ENCODE measurements around the gene CDH6. TPM values are rescaled to one million over a fixed set of nuclear protein-coding genes. Genes with fewer than 3 reads are reported as not detected.

CDH6 gene
- total RNA-seq, 4 donors from 2014 or later = 1.00 to 2.9 (median 1.4) TPM

DNA sequence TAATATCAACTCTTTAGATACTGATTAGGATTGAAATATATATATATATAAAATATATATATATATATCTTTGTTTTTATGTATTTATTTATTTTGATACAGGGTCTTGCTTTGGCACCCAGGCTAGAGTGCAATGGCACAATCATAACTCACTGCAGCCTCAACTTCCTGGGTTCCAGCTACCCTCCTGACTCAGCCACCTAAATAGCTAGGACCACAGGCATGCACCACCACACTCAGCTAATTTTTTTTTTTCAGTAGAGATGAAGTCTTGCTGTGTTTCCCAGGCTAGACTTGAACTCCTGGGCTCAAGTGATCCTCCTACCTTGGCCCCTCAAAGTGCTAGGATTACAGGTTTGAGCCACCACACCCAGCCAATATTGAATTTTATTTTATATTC is 20.6 kb upstream of the CDH6 start:
- Histone ChIP-seq H3K4me3 (no peak overlapping the region), H3K4me1 (no peaks in the 10 kb centered on the region), H3K27me3 (no peaks in the 10 kb centered on the region), H3K9me3 (no peaks in the 10 kb centered on the region), H3K27ac (no peak overlapping the region), H3K36me3 (no peaks in the 10 kb centered on the region)
- TF ChIP-seq, protein P1, sequence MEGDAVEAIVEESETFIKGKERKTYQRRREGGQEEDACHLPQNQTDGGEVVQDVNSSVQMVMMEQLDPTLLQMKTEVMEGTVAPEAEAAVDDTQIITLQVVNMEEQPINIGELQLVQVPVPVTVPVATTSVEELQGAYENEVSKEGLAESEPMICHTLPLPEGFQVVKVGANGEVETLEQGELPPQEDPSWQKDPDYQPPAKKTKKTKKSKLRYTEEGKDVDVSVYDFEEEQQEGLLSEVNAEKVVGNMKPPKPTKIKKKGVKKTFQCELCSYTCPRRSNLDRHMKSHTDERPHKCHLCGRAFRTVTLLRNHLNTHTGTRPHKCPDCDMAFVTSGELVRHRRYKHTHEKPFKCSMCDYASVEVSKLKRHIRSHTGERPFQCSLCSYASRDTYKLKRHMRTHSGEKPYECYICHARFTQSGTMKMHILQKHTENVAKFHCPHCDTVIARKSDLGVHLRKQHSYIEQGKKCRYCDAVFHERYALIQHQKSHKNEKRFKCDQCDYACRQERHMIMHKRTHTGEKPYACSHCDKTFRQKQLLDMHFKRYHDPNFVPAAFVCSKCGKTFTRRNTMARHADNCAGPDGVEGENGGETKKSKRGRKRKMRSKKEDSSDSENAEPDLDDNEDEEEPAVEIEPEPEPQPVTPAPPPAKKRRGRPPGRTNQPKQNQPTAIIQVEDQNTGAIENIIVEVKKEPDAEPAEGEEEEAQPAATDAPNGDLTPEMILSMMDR (IDR thresholded peaks at IDR 0.05 in 4 of 5, conservative IDR thresholded peaks at IDR 0.05 in 1 of 5) = no peak
- no peak for TF ChIP-seq POLR2A (IDR thresholded peaks at IDR 0.05)
- intact Hi-C loops (cut with DNase I; ENCODE audit: low total_unique reads) = no loop called here
- DNase-seq (no peak), ATAC-seq (no peak)
- in situ Hi-C loops (cut with MboI; ENCODE audit: low sequenced_read_pairs in 4 of 4) = no loop called here

DNA sequence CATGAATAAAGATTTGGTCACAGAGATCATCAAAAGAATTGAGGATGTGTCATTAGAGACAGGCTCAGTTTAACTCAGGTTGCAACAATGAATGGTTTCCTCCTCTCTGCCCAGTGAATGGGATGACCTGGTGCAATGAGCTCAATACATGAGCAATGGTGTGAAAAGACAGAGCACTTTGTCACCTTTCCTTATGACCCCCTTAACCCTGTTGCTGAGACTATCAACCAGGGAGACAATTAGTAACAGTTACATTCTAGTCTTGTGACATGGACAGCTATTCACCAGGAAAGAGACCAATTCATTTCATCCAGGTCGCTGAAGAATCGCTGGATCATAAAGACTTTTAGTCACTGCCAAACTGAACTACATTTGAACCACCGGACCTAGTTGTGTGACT is 19.9 kb upstream of the CDH6 start:
- Histone ChIP-seq H3K9me3 (no peaks in the 10 kb centered on the region), H3K36me3 (no peaks in the 10 kb centered on the region), H3K27me3 (no peaks in the 10 kb centered on the region), H3K27ac (no peak overlapping the region), H3K4me1 (no peaks in the 10 kb centered on the region), H3K4me3 (no peak overlapping the region)
- intact Hi-C loops (cut with DNase I; ENCODE audit: low total_unique reads) = no loop called here
- in situ Hi-C loops (cut with MboI; ENCODE audit: low sequenced_read_pairs in 4 of 4) = no loop called here
- no peak for ATAC-seq
- no peak for DNase-seq
- TF ChIP-seq, protein P1 (IDR thresholded peaks at IDR 0.05 in 4 of 5, conservative IDR thresholded peaks at IDR 0.05 in 1 of 5) = no peak
- TF ChIP-seq POLR2A (IDR thresholded peaks at IDR 0.05) = no peak

DNA sequence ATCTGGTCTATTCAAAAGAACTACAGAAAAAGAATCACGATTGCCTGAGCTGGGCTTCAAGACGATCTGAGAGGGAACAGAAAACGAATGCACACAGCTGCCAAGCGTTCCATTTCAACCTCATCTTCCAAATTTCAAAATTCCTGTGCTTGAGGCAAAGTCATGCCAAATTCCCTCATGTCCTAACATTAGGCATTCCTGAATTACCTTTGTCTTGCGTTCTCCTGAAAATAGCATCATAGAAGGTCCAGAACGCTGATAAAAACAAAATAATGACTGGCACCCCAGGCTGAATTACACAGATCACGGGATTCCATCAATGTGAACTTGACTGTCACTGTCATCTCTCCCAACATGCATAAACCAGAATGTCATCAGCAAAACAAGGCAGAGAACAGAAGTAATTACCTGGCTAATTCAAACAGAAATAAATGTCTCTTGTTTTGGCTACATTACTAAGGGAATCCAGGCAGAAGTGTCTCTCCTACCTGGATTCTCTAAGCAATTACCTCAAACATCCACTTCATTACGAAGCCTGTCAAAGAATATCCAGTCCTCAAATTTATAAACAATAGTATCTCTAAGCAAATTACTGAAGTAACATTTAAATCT is 12.0 kb upstream of the CDH6 start:
- in situ Hi-C loops (cut with MboI; ENCODE audit: low sequenced_read_pairs in 4 of 4) = no loop called here
- no peak overlapping the region for H3K4me3 ChIP-seq
- H3K9me3 ChIP-seq = no peaks in the 10 kb centered on the region
- H3K4me1 ChIP-seq = no peaks in the 10 kb centered on the region
- intact Hi-C loops (cut with DNase I; ENCODE audit: low total_unique reads) = no loop called here
- H3K36me3 ChIP-seq = no peaks in the 10 kb centered on the region
- H3K27ac ChIP-seq = no peak overlapping the region
- DNase-seq (no peak), ATAC-seq (no peak)
- H3K27me3 ChIP-seq = no peaks in the 10 kb centered on the region
- TF ChIP-seq, protein P1 (IDR thresholded peaks at IDR 0.05 in 4 of 5, conservative IDR thresholded peaks at IDR 0.05 in 1 of 5) = no peak
- no peak for TF ChIP-seq POLR2A (IDR thresholded peaks at IDR 0.05)

DNA sequence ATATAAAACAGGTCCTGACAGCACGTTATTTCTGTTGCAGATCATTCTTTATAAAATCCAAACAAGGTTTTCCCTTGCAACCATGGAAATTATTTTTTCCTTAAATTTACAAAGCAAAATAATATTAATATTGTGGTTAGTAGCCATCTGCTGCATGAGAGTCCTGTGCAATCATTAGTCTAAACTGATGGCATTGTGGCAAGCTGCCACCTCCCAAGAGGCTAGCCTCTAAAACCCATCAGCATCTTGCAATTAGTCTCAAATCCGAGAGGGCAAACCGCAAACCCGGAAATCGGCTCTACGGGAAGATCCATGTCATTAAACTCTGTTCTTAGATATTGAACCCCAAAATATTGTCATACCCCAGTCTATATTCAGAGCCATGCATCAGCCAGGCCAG is 11.3 kb upstream of the CDH6 start:
- DNase-seq = no peak
- H3K27ac ChIP-seq = no peak overlapping the region
- no peaks in the 10 kb centered on the region for H3K9me3 ChIP-seq
- no peaks in the 10 kb centered on the region for H3K27me3 ChIP-seq
- H3K36me3 ChIP-seq = no peaks in the 10 kb centered on the region
- intact Hi-C loops (cut with DNase I; ENCODE audit: low total_unique reads) (no loop called here), in situ Hi-C loops (cut with MboI; ENCODE audit: low sequenced_read_pairs in 4 of 4) (no loop called here)
- TF ChIP-seq, protein P1 (IDR thresholded peaks at IDR 0.05 in 4 of 5, conservative IDR thresholded peaks at IDR 0.05 in 1 of 5) = no peak
- TF ChIP-seq POLR2A (IDR thresholded peaks at IDR 0.05) = no peak
- no peaks in the 10 kb centered on the region for H3K4me1 ChIP-seq
- no peak for ATAC-seq
- H3K4me3 ChIP-seq = no peak overlapping the region

DNA sequence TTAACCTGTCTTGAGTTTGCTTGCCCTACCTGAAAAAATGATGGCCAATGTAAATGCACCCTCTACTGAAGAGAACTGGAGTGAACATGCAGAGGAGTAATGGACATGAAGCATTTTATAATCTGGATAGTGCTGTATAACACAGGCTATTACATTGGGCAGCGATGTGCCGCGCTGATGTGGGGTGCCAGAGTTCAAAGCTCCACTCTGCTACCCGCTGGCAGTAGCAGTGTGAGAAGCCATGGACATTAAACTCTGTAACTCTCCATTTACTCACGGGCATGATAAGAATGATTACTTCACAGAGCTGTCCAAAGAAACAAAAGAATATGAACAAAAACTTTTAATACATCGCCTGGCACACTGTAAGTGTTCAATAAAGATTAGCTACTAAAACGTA is 7.5 kb upstream of the CDH6 start:
- in situ Hi-C loops (cut with MboI; ENCODE audit: low sequenced_read_pairs in 4 of 4) (no loop called here), intact Hi-C loops (cut with DNase I; ENCODE audit: low total_unique reads) (no loop called here)
- TF ChIP-seq, protein P1 (IDR thresholded peaks at IDR 0.05 in 4 of 5, conservative IDR thresholded peaks at IDR 0.05 in 1 of 5) = no peak
- no peak for TF ChIP-seq POLR2A (IDR thresholded peaks at IDR 0.05)
- Histone ChIP-seq H3K4me3 (no peak overlapping the region), H3K4me1 (no peaks in the 10 kb centered on the region), H3K27me3 (no peaks in the 10 kb centered on the region), H3K9me3 (no peaks in the 10 kb centered on the region), H3K36me3 (no peaks in the 10 kb centered on the region), H3K27ac (no peak overlapping the region)
- ATAC-seq = no peak
- no peak for DNase-seq
